IPS-18a (cell line): Measurements from ENCODE around the gene C1QTNF8.

Source experiments
- H3K27ac ChIP-seq: one replicate; pipeline ENCODE4 v1.5.1; 2013; ENCODE audit warnings: low read length
- H3K27me3 ChIP-seq: one replicate; pipeline ENCODE4 v1.6.1; 2013; ENCODE audit warnings: mild to moderate bottlenecking, low read length; ENCODE audit not compliant: control insufficient read depth, insufficient read depth
- H3K36me3 ChIP-seq: one replicate; pipeline ENCODE4 v1.6.1; 2013; ENCODE audit warnings: low read depth, low read length; ENCODE audit not compliant: control insufficient read depth
- H3K4me1 ChIP-seq: one replicate; pipeline ENCODE4 v1.6.1; 2013; ENCODE audit warnings: low read depth, low read length; ENCODE audit not compliant: control insufficient read depth
- H3K4me3 ChIP-seq: one replicate; pipeline ENCODE4 v1.5.1; 2013; ENCODE audit warnings: low read length
- H3K9ac ChIP-seq: one replicate; pipeline ENCODE4 v1.6.1; 2013; ENCODE audit warnings: mild to moderate bottlenecking, low read length, moderate library complexity
- H3K9me3 ChIP-seq: one replicate; pipeline ENCODE4 v1.6.1; 2013; ENCODE audit warnings: low read depth, low read length; ENCODE audit not compliant: control insufficient read depth

The C1QTNF8 gene

GRCh38 chr16:1057252-1057932 lies 38.7 kb downstream of the C1QTNF8 start:
- Histone ChIP-seq H3K27me3 (no peaks in the 10 kb centered on the region), H3K4me3 (no peak overlapping the region)

DNA sequence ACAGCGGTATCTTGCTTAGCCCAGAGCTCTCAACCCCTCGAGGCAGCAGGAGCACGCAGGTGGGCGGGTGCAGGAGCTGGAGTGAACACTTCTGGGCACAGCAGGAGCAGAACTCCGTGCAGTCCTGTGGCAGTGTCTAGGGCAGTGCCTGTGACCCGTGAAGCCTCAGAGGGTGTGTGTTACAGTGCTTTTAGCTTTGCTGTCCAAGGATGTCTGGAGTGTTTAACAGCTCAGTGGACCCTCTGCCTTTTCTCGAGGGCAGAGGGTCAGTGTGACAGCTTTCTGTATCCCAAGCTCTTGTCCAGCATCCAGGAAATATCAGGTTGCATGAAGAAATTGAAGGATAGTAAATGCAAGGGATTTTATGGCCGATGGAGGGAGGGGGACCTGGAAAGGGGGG lies 39.8 kb downstream of the C1QTNF8 start:
- no peaks in the 10 kb centered on the region for H3K4me1 ChIP-seq
- H3K9me3 ChIP-seq = no peaks in the 10 kb centered on the region
- no peaks in the 10 kb centered on the region for H3K36me3 ChIP-seq
- no peaks in the 10 kb centered on the region for H3K27me3 ChIP-seq
- no peak overlapping the region for H3K9ac ChIP-seq
- H3K27ac ChIP-seq = no peak overlapping the region
- H3K4me3 ChIP-seq = no peak overlapping the region

More at GRCh38 chr16:1057252-1057932, 38.7 kb downstream of the C1QTNF8 start:
- H3K27ac ChIP-seq = no peak overlapping the region
- H3K36me3 ChIP-seq = no peaks in the 10 kb centered on the region
- H3K9ac ChIP-seq = no peak overlapping the region
- no peaks in the 10 kb centered on the region for H3K4me1 ChIP-seq
- H3K9me3 ChIP-seq = no peaks in the 10 kb centered on the region

DNA sequence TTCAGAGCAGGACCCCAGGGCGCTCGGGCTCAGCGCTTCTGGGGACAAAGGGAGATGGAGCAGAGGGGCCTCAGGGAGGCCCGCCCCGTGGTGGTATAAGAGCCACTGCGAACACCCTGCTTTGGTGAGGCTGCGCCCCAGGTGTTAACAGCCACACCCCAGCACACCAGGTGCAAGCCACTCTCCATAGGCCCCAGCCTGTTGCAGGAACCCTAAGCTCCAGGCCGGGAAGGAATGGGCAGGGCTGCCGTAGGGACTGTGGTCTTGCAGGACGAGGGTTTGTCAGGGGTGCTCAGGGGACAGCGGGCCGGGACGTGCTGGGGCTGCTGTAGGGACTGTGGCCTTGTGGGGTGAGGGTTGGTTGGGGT lies 40.5 kb downstream of the C1QTNF8 start:
- Histone ChIP-seq H3K4me1 (no peaks in the 10 kb centered on the region), H3K9me3 (no peaks in the 10 kb centered on the region), H3K27me3 (no peaks in the 10 kb centered on the region), H3K4me3 (no peak overlapping the region), H3K27ac (no peak overlapping the region), H3K36me3 (no peaks in the 10 kb centered on the region), H3K9ac (no peak overlapping the region)

- Histone ChIP-seq H3K27me3 (no peaks in the 10 kb centered on the region), H3K4me1 (no peaks in the 10 kb centered on the region), H3K9ac (no peak overlapping the region), H3K4me3 (no peak overlapping the region), H3K9me3 (no peaks in the 10 kb centered on the region), H3K36me3 (no peaks in the 10 kb centered on the region), H3K27ac (no peak overlapping the region)
Observed at GRCh38 chr16:1054660-1055556, 41.1 kb downstream of the C1QTNF8 start.

DNA sequence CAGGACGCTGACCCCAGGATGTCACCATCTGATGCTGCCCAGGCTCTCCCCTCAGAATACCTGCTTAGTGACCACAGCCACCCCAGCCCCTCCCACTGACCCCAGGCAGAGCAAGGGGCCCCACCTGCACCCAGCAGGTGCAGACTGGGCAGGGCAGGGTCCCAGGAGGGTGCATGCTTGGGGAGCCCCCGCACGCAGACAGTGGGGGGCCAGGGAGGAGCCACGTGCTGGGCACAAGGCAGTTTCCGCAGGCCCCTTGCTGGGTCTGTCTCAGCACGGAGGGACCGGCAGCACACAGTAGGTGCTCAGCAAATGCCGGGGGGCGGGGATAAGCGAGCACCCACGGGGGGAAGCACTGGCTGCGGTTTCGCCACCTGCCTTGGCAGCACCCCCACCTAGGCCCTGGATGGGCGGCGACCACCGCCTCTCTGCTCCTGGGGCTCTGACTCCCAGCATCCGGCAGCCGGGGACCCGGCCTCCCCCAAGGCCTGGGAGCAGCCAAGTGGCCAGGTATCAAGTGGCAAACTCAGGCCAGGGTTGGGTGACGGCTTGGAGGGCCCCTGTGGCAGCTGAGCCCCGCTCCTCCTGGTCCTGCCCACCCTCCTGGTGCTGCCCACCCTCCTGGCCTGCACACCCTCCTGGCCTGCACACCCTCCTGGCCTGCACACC lies 42.2 kb downstream of the C1QTNF8 start:
- H3K9ac ChIP-seq = no peak overlapping the region
- no peaks in the 10 kb centered on the region for H3K36me3 ChIP-seq
- H3K9me3 ChIP-seq = no peaks in the 10 kb centered on the region
- no peaks in the 10 kb centered on the region for H3K4me1 ChIP-seq
- H3K27ac ChIP-seq = no peak overlapping the region
- no peaks in the 10 kb centered on the region for H3K27me3 ChIP-seq
- H3K4me3 ChIP-seq = no peak overlapping the region

DNA sequence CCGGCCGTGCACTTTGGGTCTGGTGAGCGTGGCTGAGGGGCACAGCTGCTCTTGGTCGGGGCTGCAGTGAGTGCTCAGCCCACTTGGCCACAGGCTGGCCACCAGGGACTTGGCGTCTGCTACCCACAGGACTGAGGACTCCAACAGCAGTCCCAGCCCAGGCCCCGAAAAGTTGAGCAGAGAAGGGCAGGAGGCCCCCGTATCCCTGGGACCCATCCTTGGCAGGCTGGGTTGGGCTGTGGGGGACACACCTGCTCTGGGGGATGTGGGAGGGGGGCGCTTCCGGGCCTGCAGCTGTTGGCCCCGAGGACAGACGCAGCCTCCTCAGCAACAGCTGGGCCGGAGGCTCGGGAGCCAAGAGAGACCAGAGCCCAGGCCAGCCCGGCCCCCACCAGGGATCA lies 42.9 kb downstream of the C1QTNF8 start:
- no peaks in the 10 kb centered on the region for H3K36me3 ChIP-seq
- no peak overlapping the region for H3K9ac ChIP-seq
- H3K4me1 ChIP-seq = no peaks in the 10 kb centered on the region
- H3K27ac ChIP-seq = no peak overlapping the region
- no peak overlapping the region for H3K4me3 ChIP-seq
- no peaks in the 10 kb centered on the region for H3K27me3 ChIP-seq
- no peaks in the 10 kb centered on the region for H3K9me3 ChIP-seq

DNA sequence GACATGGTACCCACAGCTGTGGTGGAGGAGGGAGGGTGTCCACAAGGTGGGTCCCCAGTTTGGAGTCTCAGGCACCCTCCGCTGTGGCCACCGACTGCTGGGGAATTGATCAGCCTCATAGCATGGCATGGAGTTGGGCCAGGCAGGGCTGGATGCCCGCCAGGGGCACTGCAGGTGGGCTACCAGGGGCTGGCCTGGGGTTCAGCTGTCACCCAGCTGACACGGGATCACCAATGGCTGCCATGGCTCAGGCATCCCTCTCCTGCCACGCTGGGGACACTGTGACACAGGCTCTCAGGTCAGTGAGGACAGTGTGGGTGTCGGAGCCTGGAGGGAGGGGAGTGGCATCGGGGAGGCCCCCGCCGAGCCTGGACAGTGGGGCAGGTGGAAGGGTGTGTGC lies 43.3 kb downstream of the C1QTNF8 start:
- no peaks in the 10 kb centered on the region for H3K36me3 ChIP-seq
- no peaks in the 10 kb centered on the region for H3K4me1 ChIP-seq
- no peak overlapping the region for H3K4me3 ChIP-seq

GRCh38 chr16:1051446-1051845 lies 44.6 kb downstream of the C1QTNF8 start:
- Histone ChIP-seq H3K36me3 (no peaks in the 10 kb centered on the region), H3K9ac (no peak overlapping the region), H3K4me3 (no peak overlapping the region)

More for the DNA sequence above, 43.3 kb downstream of the C1QTNF8 start:
- Histone ChIP-seq H3K9me3 (no peaks in the 10 kb centered on the region), H3K27me3 (no peaks in the 10 kb centered on the region), H3K27ac (no peak overlapping the region), H3K9ac (no peak overlapping the region)

GRCh38 chr16:1050921-1051320 lies 45.1 kb downstream of the C1QTNF8 start:
- H3K4me1 ChIP-seq = no peaks in the 10 kb centered on the region
- H3K9ac ChIP-seq = no peak overlapping the region
- H3K27ac ChIP-seq = no peak overlapping the region
- no peak overlapping the region for H3K4me3 ChIP-seq
- H3K36me3 ChIP-seq = no peaks in the 10 kb centered on the region
- no peaks in the 10 kb centered on the region for H3K9me3 ChIP-seq
- H3K27me3 ChIP-seq = no peaks in the 10 kb centered on the region

More at GRCh38 chr16:1051446-1051845, 44.6 kb downstream of the C1QTNF8 start:
- no peaks in the 10 kb centered on the region for H3K4me1 ChIP-seq
- H3K9me3 ChIP-seq = no peaks in the 10 kb centered on the region
- no peak overlapping the region for H3K27ac ChIP-seq
- no peaks in the 10 kb centered on the region for H3K27me3 ChIP-seq

GRCh38 chr16:1050516-1050915 lies 45.5 kb downstream of the C1QTNF8 start:
- no peaks in the 10 kb centered on the region for H3K4me1 ChIP-seq
- H3K36me3 ChIP-seq = no peaks in the 10 kb centered on the region
- no peak overlapping the region for H3K27ac ChIP-seq
- H3K27me3 ChIP-seq = no peaks in the 10 kb centered on the region
- no peak overlapping the region for H3K4me3 ChIP-seq
- H3K9me3 ChIP-seq = no peaks in the 10 kb centered on the region
- no peak overlapping the region for H3K9ac ChIP-seq

DNA sequence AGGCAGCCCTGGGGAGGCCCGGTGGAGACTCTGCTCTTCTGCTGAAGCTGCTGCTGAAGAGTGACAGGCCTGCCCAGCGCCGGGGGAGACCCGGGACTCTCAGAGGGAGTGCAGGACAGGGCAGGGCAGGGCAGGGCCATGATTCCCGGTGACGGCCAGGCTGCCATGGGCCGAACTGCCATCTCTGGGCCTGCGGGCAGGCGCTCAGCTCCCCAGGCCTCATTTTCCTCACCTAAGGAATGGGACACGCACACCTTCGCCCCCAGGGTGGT lies 46.1 kb downstream of the C1QTNF8 start:
- no peak overlapping the region for H3K4me3 ChIP-seq
- H3K36me3 ChIP-seq = no peaks in the 10 kb centered on the region
- H3K27me3 ChIP-seq = no peaks in the 10 kb centered on the region
- no peaks in the 10 kb centered on the region for H3K4me1 ChIP-seq
- no peaks in the 10 kb centered on the region for H3K9me3 ChIP-seq
- H3K9ac ChIP-seq = no peak overlapping the region
- H3K27ac ChIP-seq = no peak overlapping the region
